HCT116 (cell line): Measurements from ENCODE around the gene PPP2R5C. TPM values are rescaled to one million over a fixed set of nuclear protein-coding genes. Genes with fewer than 3 reads are reported as not detected.

Source experiments
- ATAC-seq: fragments of 200-7000 bp; cut with Tn5 transposase; 2 replicates; pipeline ENCODE4 v1.9.1; 2020; ENCODE audit warnings: mild to moderate bottlenecking, moderate library complexity
- BruUV-seq: library from RNA; stranded (reverse); fragments of 400-500 nt; replicated peaks from 2 replicates; lab custom pipeline; 2021; lab: Mats Ljungman, UMichigan
- CTCF ChIA-PET: fragments of 300-600 bp; sonication (Branson Sonifier 250); formaldehyde crosslinking; loops from one replicate; lab custom pipeline; 2021; ENCODE audit warnings: antibody characterized with exemption; lab: Charles Lee
- POLR2A ChIA-PET: fragments of 300-600, 350-600 bp; sonication (Branson Sonifier 250); formaldehyde crosslinking; loops from one replicate; lab custom pipeline; 2021; ENCODE audit warnings: antibody characterized with exemption; lab: Charles Lee
- RAD21 ChIA-PET, 2 experiments: fragments of 300-600 bp; sonication (Branson Sonifier 250); formaldehyde crosslinking; loops; one replicate each; lab custom pipeline; 2023; ENCODE audit warnings: low total read pairs in 2 of 2; ENCODE audit not compliant: uncharacterized antibody in 2 of 2, unreplicated experiment in 2 of 2, low non-redundant PET in 1 of 2; lab: Charles Lee
- DNase-seq: peaks from one replicate; pipeline ENCODE4 v3.0.0-alpha.2; 2010; ENCODE audit warnings: low read depth, low spot score
- H2AFZ ChIP-seq: fragments of 200-600 bp; shearing (Covaris generic), sonication (generic); 2 replicates; pipeline ENCODE4 v1.6.1; 2017; ENCODE audit warnings: low read depth, mixed run types, mixed read lengths, antibody characterized with exemption, low read length; ENCODE audit not compliant: poor library complexity, severe bottlenecking
- H3K27ac ChIP-seq: 2 replicates; pipeline ENCODE4 v1.5.1; 2012; ENCODE audit warnings: low read depth, low read length
- H3K27me3 ChIP-seq: fragments of 200-600 bp; sonication (generic); 2 replicates; pipeline ENCODE4 v1.6.1; 2016; ENCODE audit warnings: mixed run types, low read length, mixed read lengths; ENCODE audit not compliant: insufficient read depth
- H3K36me3 ChIP-seq, 2 experiments: fragments of 200-500 bp in 1 of 2; fragments of 200-600 bp in 1 of 2; sonication (Bioruptor generic) in 1 of 2; sonication (generic) in 1 of 2; 2 replicates each; pipeline versions ENCODE4 v1.5.1 to v1.6.1; 2014 to 2016; ENCODE audit warnings: low read length in 2 of 2, inconsistent platforms in 1 of 2, mixed read lengths in 1 of 2, mixed run types in 1 of 2; ENCODE audit not compliant: insufficient read depth in 2 of 2, control insufficient read depth in 1 of 2
- H3K4me1 ChIP-seq, 2 experiments: fragments of 200-600 bp in 1 of 2; sonication (generic) in 1 of 2; 2 replicates each; pipeline versions ENCODE4 v1.5.1 to v1.6.1; 2012 to 2017; ENCODE audit warnings: low read length in 2 of 2, inconsistent platforms in 1 of 2, mild to moderate bottlenecking in 1 of 2, mixed read lengths in 1 of 2, mixed run types in 1 of 2, moderate library complexity in 1 of 2; ENCODE audit not compliant: insufficient read depth in 2 of 2, control insufficient read depth in 1 of 2
- H3K4me2 ChIP-seq: fragments of 200-600 bp; sonication (generic); 2 replicates; pipeline ENCODE4 v1.6.1; 2017; ENCODE audit warnings: mixed run types, low read length, mixed read lengths
- H3K4me3 ChIP-seq, 2 experiments: fragments of 200-600 bp in 1 of 2; sonication (generic) in 1 of 2; replicated peaks in 1 of 2; 2 replicates each; pipeline ENCODE4 v1.5.1; 2011 to 2016; ENCODE audit warnings: low read length in 2 of 2, control low read depth in 1 of 2, low read depth in 1 of 2, mild to moderate bottlenecking in 1 of 2, mixed read lengths in 1 of 2, mixed run types in 1 of 2
- H3K79me2 ChIP-seq: fragments of 200-600 bp; sonication (generic); 2 replicates; pipeline ENCODE4 v1.6.1; 2017; ENCODE audit warnings: mild to moderate bottlenecking, mixed run types, low read length, moderate library complexity, mixed read lengths; ENCODE audit not compliant: insufficient read depth
- H3K9ac ChIP-seq: fragments of 200-600 bp; sonication (generic); 2 replicates; pipeline ENCODE4 v1.6.1; 2016; ENCODE audit warnings: low read length, mixed read lengths
- H3K9me2 ChIP-seq: fragments of 200-600 bp; sonication (generic), shearing (Covaris generic); 2 replicates; pipeline ENCODE4 v1.6.1; 2017; ENCODE audit warnings: mixed run types, mild to moderate bottlenecking, moderate library complexity; ENCODE audit not compliant: insufficient read depth
- H3K9me3 ChIP-seq, 2 experiments: fragments of 200-500 bp in 1 of 2; fragments of 200-600 bp in 1 of 2; sonication (Bioruptor generic) in 1 of 2; sonication (generic) in 1 of 2; 2 replicates each; pipeline ENCODE4 v1.6.1; 2014 to 2017; ENCODE audit warnings: low read length in 2 of 2, mixed read lengths in 2 of 2, inconsistent platforms in 1 of 2, low read depth in 1 of 2, mild to moderate bottlenecking in 1 of 2, mixed run types in 1 of 2, moderate library complexity in 1 of 2; ENCODE audit not compliant: control insufficient read depth in 1 of 2, insufficient read depth in 1 of 2
- H4K20me1 ChIP-seq: fragments of 200-600 bp; sonication (generic), shearing (Covaris generic); 2 replicates; pipeline ENCODE4 v1.6.1; 2017; ENCODE audit warnings: mixed run types, mild to moderate bottlenecking, moderate library complexity; ENCODE audit not compliant: insufficient read depth
- ATF3 ChIP-seq: IDR thresholded peaks from 2 replicates; pipeline ENCODE4 v1.6.1; 2012
- CBX3 ChIP-seq: IDR thresholded peaks from 2 replicates; pipeline ENCODE4 v1.6.1; 2012; ENCODE audit warnings: low read depth
- CEBPB ChIP-seq: IDR thresholded peaks from 2 replicates; pipeline ENCODE4 v1.6.1; 2012; ENCODE audit warnings: low read depth
- CTCF ChIP-seq, 3 experiments: fragments of 200-600 bp in 1 of 3; sonication (generic) in 1 of 3; IDR thresholded peaks in 2 of 3; conservative IDR thresholded peaks in 1 of 3; 2 replicates each; pipeline ENCODE4 v1.5.1; 2012 to 2017; ENCODE audit warnings: low read depth in 2 of 3, low read length in 2 of 3, antibody characterized with exemption in 1 of 3, borderline replicate concordance in 1 of 3, control low read depth in 1 of 3, mild to moderate bottlenecking in 1 of 3, mixed read lengths in 1 of 3, mixed run types in 1 of 3, moderate library complexity in 1 of 3; ENCODE audit not compliant: insufficient read depth in 1 of 3
- EGR1 ChIP-seq: IDR thresholded peaks from 2 replicates; pipeline ENCODE4 v1.6.1; 2012; ENCODE audit warnings: low read depth
- ELF1 ChIP-seq: IDR thresholded peaks from 2 replicates; pipeline ENCODE4 v1.6.1; 2012; ENCODE audit warnings: low read depth, borderline replicate concordance
- EZH2 ChIP-seq: fragments of 200-600 bp; sonication (generic); IDR thresholded peaks from 2 replicates; pipeline ENCODE4 v1.6.1; 2017; ENCODE audit warnings: antibody characterized with exemption, mixed run types
- EZH2phosphoT487 ChIP-seq: fragments of 200-600 bp; IDR thresholded peaks from 2 replicates; pipeline ENCODE4 v1.6.1; 2018; ENCODE audit warnings: antibody characterized with exemption, borderline replicate concordance
- JUND ChIP-seq: IDR thresholded peaks from 2 replicates; pipeline ENCODE4 v1.6.1; 2012
- MAX ChIP-seq: IDR thresholded peaks from 2 replicates; pipeline ENCODE4 v1.6.1; 2012
- POLR2AphosphoS5 ChIP-seq: IDR thresholded peaks from 2 replicates; pipeline ENCODE4 v1.6.1; 2011; ENCODE audit warnings: mild to moderate bottlenecking, low read depth, low read length, moderate library complexity
- REST ChIP-seq: IDR thresholded peaks from 2 replicates; pipeline ENCODE4 v1.6.1; 2012; ENCODE audit warnings: low read depth
- SIN3A ChIP-seq: IDR thresholded peaks from 2 replicates; pipeline ENCODE4 v1.6.1; 2012; ENCODE audit warnings: low read depth
- SP1 ChIP-seq: IDR thresholded peaks from 2 replicates; pipeline ENCODE4 v1.6.1; 2012; ENCODE audit warnings: low read depth
- SRF ChIP-seq: IDR thresholded peaks from 2 replicates; pipeline ENCODE4 v1.6.1; 2012; ENCODE audit warnings: low read depth
- ZBTB33 ChIP-seq: IDR thresholded peaks from 2 replicates; pipeline ENCODE4 v1.6.1; 2011; ENCODE audit warnings: mild to moderate bottlenecking, low read length, moderate library complexity; ENCODE audit not compliant: insufficient replicate concordance; ENCODE audit errors: extremely low read depth
- ZNF274 ChIP-seq: fragments of 200-500 bp; sonication (Bioruptor generic); IDR thresholded peaks from 2 replicates; pipeline ENCODE4 v1.6.1; 2014; ENCODE audit warnings: mild to moderate bottlenecking, low read depth, low read length, inconsistent platforms
- intact Hi-C: fragments of 100-400 bp; cut with micrococcal nuclease; formaldehyde crosslinking; loops from 2 replicates; pipeline ENCODE4 v1.10.0; 2022
- total RNA-seq: library from RNA; stranded (reverse); gene quantifications from one replicate; pipeline ENCODE4 v1.2.1, GENCODE V29; 2021; ENCODE audit not compliant: unreplicated experiment

Gene PPP2R5C
- total RNA-seq, 1 experiment from 2014 or later = 117 TPM

- H2AFZ ChIP-seq = no peak overlapping the region
- ChIA-PET POLR2A (no interaction called here), RAD21 (no interaction called here), CTCF (no interaction called here)
- no TSS peak for BruUV-seq
- H3K36me3 ChIP-seq = no peaks in the 10 kb centered on the region
- no peaks in the 10 kb centered on the region for H3K9me3 ChIP-seq
- H3K9ac ChIP-seq = no peak overlapping the region
- TF ChIP-seq ZNF274 (no peak), ELF1 (no peak), CEBPB (no peak), ATF3 (no peak), MAX (no peak), EZH2 (no peak), ZBTB33 (no peak), EGR1 (no peak), JUND (no peak), CBX3 (no peak), SIN3A (no peak), REST (no peak), SP1 (no peak), EZH2phosphoT487 (no peak), POLR2AphosphoS5 (no peak), SRF (no peak), CTCF (IDR thresholded peaks at IDR 0.05 in 2 of 3, conservative IDR thresholded peaks at IDR 0.05 in 1 of 3; ENCODE audit: borderline replicate concordance in 1 of 3, insufficient read depth in 1 of 3, low read depth in 2 of 3, low read length in 2 of 3) (no peak)
- no peaks in the 10 kb centered on the region for H3K9me2 ChIP-seq
- no peaks in the 10 kb centered on the region for H3K27me3 ChIP-seq
- ATAC-seq (no peak), DNase-seq (no peak)
- intact Hi-C loops = no loop called here
- no peaks in the 10 kb centered on the region for H4K20me1 ChIP-seq
- no peak overlapping the region for H3K4me3 ChIP-seq
- no peak overlapping the region for H3K27ac ChIP-seq
- H3K4me2 ChIP-seq = no peak overlapping the region
- H3K4me1 ChIP-seq = peaks cover 18 to 34% of the 10 kb centered on the region in 2 experiments
- H3K79me2 ChIP-seq = peaks cover 43% of the 10 kb centered on the region
These were observed 116.8 kb downstream of the PPP2R5C start for GRCh38 chr14:101878211-101878821.
